Fibroblast of skin of left quadriceps (primary cell): ENCODE data around the gene SLC48A1.
A peak's percentile ranks its signal among the peaks of the same experiment; 100 is the strongest.
"Not testable (repeated sequence)": the region's sequence is repeated elsewhere in the genome, so short reads cannot be mapped to it uniquely, and the experiment has no call there.

Source experiments
- DNase-seq, 2 experiments: peaks; one replicate each; pipeline ENCODE4 v3.0.0-alpha.2; 2013; ENCODE audit warnings: low read depth in 2 of 2

The SLC48A1 gene

GRCh38 chr12:47811581-47812484 lies 38.8 kb downstream of the SLC48A1 start:
- peak; percentile 35 to 37 for DNase-seq

GRCh38 chr12:47812797-47813510 lies 39.9 kb downstream of the SLC48A1 start:
- DNase-seq, result peak; percentile 84 to 85

- DNase-seq, result no peak
Measured at GRCh38 chr12:47813511-47814196, 40.6 kb downstream of the SLC48A1 start.

GRCh38 chr12:47814539-47815170 lies 41.6 kb downstream of the SLC48A1 start:
- DNase-seq, result no peak

GRCh38 chr12:47815447-47815846 lies 42.4 kb downstream of the SLC48A1 start:
- DNase-seq, result not testable (repeated sequence)

- DNase-seq, result no peak
Measured at GRCh38 chr12:47816403-47817271, 43.6 kb downstream of the SLC48A1 start.

- no peak for DNase-seq
Measured at GRCh38 chr12:47817272-47818006, 44.4 kb downstream of the SLC48A1 start.

GRCh38 chr12:47818007-47818376 lies 45.0 kb downstream of the SLC48A1 start:
- no peak for DNase-seq

GRCh38 chr12:47818467-47819137 lies 45.6 kb downstream of the SLC48A1 start:
- DNase-seq, result no peak

- DNase-seq, result no peak
Measured at GRCh38 chr12:47819138-47819895, 46.3 kb downstream of the SLC48A1 start.

- DNase-seq, result peak; percentile 69 to 71
Measured at GRCh38 chr12:47819896-47820630, 47.0 kb downstream of the SLC48A1 start, which contains the start of gene HDAC7. Gene HDAC7, minus strand, starts transcription at chr12:47819903. Its CDS starts 118 bp downstream, at chr12:47819785.

- peak; percentile 97 for DNase-seq
Measured at GRCh38 chr12:47820631-47821345, 47.8 kb downstream of the SLC48A1 start.

GRCh38 chr12:47821346-47821706 lies 48.3 kb downstream of the SLC48A1 start:
- no peak for DNase-seq

GRCh38 chr12:47822401-47822800 lies 49.4 kb downstream of the SLC48A1 start:
- DNase-seq, result no peak

GRCh38 chr12:47822863-47823262 lies 49.8 kb downstream of the SLC48A1 start:
- DNase-seq, result no peak

GRCh38 chr12:47823422-47824086 lies 50.5 kb downstream of the SLC48A1 start:
- no peak for DNase-seq

- DNase-seq, result no peak
Measured at GRCh38 chr12:47824198-47824597, 51.2 kb downstream of the SLC48A1 start.
